OCI-M2 (cell line): Measurements from ENCODE around the gene PIK3IP1.

Experiments used
- DNase-seq: peaks from one replicate; lab custom pipeline; 2025; ENCODE audit not compliant: unreplicated experiment; lab: John Stamatoyannopoulos, UW

Gene PIK3IP1

DNA sequence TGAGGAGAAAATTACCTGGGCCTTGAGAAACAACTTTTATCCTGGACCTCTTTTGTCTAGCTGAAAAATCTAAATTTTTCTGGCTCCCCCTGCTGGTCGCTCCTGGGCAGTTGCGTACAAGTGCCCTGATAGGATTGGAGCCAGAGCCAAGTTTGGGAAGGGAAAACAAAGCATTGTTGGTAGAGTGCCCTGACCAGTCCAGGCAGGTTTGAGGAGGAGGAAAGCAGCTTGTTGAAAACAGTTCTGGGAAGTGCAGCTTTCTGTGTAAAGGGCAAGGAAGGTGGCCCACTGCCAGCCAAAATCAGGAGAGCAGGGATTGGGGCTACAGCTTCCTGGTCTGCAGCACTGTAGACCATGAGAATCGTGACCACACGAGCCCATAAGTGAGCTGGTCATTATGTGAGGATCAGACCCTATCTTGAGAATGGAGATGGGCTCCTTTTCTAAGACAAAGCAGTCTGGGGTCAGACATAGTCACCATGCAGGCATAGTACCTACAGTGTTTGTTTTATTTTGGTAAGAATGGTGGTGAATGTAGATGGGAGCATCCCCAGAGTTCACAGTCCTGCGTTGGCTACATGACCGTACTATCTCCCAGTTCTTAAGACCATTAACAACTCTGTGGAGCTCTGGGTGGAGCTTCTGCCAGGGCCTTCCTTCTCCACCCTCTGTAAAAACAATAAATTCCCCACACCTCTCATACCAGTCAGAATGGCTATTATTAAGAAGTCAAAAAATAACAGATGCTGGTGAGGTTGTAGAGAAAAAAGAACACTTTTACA is 21.3 kb upstream of the PIK3IP1 start:
- no peak for DNase-seq

DNA sequence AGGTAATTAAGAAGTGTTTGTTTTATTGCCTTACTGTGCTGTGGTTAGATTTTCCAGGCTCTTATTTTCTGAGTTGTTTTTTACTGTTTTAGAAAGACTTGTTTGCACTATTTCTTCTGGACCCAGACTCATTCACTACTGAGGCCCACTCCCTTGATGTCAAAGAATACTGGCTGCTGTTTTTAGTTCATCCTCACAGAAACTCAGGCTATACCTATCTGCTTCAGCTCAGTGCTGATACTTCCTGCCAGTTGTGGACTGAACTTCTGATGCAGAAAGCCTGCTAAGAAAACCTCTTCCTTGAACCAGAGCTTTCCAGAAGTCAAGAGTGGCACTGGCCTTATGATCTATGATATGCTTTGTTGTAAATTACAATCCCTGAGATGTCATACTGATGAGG is 15.9 kb upstream of the PIK3IP1 start:
- no peak for DNase-seq

DNA sequence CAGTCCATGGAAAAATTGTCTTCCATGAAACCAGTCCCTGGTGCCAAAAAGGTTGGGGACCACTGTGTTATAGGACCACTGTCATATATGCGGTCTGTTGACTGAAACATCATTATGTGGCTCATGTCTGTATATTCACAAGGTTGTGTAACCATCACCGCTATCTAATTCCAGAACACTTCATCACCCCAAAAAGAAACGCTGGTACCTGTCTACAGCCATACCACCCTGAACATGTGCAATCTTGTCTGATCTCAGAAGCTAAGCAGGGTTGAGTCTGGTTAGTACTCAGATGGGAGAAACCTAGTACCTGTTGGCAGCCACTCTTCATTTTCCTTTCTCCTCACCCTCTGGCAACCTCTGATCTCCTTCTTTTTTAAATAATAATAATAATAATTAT is 12.9 kb upstream of the PIK3IP1 start:
- DNase-seq = no peak

DNA sequence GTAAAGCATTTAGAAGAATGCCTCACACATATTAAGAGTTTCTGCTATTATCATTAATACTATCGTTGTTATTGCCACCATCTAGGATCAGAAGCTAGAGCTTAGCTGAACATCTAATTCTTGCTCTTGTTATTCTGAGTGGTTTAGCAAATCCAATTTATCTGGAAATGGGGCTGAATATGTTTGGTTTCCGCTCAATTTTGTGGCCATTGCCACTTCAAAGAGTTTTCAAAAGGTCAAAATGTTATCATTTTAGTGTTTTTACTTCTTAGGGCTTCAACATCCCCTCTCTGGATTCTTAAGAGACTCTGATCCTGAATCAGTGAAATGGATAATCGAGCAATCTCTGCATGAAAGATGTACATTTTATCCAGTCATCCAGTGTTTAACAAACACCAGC is 10.2 kb upstream of the PIK3IP1 start:
- DNase-seq = no peak

DNA sequence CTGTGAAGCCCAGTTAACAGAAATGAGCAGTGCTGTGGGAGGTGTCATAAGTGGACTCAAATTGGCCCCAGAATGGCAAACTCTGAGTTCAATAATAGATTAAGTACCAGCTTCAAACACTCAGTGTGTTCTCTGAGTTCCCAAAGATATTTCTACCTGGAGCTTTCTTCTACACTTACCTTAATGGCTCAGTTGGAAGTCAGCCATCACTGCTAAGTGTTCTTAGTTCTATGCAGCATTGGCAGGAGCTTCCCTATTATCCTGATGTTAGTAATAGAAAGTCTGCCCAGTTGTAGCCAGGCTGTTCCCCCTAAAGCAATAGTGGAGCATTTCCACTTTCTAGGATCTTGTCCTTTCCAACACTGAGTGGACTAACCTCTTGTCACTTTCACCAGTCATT is 9.7 kb upstream of the PIK3IP1 start:
- DNase-seq = no peak

DNA sequence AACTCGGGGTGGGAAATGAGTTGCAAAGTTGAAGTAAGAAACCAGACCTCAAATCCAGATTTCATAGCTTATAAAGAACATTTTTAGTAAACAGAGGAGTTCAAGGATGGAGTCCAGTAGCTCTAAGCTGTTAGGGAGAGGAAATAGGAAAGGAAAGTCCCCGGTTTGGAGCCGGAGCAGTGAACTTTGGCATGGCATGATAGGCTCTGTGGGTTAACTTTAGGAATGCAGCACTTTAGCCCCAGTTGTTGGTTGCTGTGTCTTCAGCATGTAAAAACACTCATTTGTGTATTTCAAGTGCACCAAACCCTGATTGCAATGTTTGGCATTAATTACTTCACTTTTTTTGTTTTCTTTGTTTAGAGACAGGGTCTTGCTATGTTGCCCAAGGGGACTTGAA is 8.6 kb upstream of the PIK3IP1 start:
- DNase-seq = no peak

DNA sequence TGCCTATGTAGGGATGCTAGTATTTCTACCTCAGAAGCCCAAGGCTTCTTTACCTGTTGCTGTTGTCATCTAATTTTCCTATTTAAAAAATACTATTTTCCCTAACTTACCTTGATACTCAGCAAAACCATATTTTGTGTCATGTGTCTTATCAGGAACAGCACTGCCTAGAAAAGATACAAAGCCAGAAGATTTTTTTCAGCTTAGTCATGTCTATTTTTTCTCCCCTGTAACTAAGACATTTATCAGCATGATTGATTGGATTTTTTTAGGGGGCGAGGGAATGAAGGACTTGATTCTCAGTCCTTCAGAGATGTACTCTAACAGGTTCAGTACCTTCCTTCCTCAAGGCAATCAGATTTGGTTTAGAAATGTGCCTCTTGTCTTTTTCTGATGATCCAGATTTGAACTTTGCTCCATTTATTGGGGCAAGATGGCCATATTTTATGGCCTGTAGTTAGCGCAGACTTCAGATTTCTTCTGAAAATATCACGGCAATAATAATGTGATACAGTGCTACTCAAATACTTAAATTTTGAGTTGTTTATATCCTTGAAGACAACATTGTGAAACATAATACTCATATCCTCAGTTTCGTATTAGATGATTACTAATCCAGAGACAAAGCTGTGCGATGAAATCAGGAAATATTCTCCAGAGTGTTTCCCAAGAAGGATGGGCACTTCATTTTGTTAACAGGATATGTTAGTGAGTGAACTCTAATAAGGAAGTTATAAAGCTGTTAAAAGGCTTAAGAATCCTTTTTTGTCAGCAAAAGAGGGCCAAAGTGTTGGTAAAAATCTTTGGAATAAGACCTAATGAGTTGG is 3.8 kb upstream of the PIK3IP1 start:
- DNase-seq = no peak

DNA sequence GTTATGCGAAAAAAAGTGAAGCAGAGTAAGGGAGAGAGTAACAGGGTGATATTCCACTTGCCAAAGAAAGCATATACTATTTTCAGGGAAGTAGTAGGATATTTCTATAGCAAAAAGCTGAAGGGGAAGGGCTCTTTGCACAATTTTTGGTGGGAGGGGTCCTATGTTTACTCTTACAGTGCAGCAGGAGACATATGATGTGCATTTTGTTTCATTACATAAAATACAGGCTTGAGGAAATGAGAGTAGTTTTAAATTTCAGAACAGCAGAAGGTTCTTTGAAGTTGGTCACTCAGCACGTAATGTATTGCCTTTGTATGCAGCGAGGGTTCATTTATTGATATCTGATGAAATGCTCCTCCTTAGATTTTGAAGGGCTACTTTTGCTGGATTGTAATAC is 3.1 kb upstream of the PIK3IP1 start:
- DNase-seq = no peak

DNA sequence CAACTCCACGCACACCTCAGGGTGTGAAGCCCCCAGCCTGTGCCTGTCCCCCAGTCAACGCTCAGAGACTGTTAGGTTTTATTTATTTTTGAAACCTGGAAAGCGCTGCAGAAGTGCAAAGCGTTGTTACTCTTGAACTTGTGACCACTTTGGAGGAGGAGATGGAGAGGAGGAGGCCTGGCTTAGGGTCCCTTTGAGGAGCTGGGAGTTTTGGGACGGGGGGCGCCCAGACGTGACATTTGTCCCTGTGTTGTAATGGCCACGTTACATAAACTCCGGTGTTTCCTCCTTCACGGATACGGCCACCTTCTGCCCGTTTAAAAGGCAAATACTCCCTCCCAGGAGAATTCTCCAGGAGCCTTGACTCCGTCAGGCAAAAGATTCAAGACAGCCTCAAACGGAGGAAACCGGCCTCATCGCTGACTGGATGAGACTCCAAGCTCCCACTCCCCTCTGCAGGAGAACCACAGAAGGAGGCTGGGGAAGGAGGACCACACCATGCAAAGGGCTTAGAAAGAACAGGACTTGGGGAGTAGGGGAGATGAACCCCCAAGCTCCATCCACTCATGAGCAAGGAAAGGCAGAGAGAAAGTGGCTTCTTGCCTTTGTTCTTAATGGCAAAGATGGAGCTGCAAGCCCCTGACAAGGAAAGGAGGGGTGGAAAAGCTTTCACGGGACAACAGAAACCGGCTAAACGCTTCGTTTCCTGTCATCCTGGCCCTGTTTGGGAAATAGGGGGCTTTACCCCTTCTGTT is 630 bp downstream of the PIK3IP1 start:
- no peak for DNase-seq

DNA sequence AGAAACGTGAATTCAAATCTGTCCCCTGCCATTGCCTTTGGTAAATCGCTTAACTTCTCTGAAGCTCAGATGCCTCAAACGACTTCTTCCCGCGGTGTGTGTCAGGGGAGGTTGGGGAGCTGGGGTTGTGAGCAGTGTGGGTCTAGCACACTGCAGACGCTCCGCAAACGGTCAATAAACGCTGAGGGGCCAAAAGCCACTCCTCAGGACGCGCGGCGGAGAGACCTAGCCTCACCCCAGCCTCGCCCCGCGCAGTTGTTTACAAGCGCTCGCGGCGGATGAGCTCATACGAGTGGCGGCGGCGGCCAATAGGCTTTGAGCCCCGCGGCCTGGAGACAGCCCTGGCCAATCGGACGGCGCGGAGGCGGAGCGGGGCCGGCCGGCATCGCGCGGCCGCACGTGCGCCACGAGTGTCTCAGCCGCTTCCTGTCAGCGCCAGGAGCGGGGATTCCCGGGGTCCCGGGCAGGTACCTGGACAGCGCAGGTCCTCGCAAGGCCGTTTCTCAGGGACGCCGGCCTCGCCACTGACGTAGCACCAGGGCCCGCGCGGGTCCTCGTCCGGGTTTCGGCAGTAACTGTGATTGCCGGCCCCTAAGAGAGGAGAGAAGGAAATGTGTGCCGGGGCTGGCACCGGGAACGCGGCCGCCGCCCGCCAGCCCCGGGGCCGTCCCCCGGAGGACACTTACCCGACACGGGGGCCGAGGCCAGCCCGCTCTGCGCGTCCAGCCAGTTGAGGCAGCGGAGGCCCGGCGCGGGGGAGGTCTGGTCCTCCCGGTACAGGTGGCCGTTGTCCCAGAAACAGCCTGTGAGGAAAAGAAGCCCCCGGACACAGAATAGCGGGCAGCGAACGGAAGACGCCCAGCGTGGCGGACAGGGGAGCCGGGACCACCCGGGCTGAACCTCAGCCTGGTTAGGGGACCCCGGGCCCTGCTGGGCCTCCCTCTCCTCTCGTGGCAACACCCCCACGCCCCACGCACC is 1.5 kb downstream of the PIK3IP1 start:
- DNase-seq = no peak

DNA sequence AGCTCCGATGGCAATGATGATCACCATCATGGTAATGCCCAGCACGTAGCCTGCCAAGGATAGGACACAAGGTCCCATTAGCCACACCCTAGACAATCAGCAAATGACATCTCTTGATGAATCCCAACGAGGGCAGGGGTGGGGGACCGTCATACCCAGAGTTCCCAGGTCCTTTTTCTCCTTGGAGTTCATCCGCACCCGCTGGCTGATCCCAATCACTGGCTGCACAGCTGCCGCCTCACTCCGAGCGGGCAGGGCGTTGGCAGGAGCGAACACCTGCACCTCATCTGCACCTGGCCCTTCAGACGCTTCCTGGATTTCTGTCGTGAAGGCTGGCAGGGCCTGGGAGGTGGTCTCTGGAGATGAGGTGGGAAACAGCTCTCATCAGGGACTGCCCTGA is 2.9 kb downstream of the PIK3IP1 start:
- DNase-seq = no peak

DNA sequence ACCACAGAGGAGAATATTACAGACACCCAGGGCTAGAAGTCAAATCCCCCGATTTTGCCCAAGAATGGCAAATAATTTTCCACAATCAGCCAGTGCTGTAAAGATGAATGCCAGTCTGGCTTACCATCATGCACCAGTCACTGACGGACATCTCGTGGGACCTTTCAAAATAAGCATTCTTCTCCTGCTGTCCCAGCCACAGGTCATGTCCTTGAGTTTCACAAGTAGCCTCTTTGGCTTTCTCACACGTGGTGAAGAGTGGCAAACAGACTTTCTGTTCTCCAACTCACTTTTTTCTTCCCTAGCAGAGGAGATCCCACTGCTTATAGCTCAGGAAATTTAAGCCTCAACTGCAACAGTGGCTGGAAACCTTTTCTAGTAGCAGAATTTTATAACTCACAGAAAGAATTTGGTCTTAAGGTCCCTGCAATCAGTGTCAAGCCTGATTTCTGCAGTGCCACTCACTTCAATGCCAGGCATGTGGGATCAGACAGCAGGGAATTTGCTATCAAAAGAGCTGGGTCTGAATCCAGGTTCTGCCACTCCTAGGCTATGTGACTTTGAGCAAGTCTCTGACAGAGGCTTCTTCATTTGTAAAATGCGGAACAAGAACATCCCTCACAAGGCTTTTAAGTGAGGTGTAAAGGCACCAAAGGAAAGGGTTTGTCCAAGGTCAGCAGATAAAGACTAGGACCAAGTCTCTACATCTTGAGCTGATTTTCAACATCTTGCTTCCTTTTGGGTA is 3.6 kb downstream of the PIK3IP1 start:
- DNase-seq = no peak

DNA sequence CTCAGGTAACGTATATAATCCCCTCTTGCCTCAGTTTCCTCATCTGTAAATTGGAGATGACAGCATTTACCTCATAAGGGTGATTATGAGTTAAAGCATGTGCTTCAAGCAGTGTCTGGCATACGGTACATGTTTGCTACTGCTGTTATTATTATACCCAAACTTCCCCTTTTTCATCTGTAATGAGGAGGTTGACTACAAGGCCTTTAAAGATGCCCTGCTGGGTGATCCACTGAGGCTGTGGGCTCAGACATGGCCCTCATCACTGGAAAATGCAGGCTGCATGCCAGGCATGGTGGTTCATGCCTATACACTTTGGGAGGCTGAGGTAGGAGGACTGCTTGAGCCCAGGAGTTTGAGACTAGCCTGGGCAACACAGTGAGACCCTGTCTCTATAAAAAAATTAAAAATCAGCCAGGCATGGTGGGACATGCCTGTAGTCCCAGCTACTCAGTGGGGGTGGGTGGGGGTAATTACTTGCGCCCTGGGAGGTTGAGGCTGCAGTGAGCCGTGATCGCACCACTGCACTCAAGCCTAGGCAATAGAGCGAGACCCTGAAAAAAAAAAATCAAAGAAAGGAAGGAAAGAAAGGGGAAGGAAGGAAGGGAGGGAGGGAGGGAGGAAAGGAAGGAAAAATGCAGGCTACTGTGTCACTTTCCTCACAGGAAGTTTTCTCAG is 4.3 kb downstream of the PIK3IP1 start:
- DNase-seq = no peak

DNA sequence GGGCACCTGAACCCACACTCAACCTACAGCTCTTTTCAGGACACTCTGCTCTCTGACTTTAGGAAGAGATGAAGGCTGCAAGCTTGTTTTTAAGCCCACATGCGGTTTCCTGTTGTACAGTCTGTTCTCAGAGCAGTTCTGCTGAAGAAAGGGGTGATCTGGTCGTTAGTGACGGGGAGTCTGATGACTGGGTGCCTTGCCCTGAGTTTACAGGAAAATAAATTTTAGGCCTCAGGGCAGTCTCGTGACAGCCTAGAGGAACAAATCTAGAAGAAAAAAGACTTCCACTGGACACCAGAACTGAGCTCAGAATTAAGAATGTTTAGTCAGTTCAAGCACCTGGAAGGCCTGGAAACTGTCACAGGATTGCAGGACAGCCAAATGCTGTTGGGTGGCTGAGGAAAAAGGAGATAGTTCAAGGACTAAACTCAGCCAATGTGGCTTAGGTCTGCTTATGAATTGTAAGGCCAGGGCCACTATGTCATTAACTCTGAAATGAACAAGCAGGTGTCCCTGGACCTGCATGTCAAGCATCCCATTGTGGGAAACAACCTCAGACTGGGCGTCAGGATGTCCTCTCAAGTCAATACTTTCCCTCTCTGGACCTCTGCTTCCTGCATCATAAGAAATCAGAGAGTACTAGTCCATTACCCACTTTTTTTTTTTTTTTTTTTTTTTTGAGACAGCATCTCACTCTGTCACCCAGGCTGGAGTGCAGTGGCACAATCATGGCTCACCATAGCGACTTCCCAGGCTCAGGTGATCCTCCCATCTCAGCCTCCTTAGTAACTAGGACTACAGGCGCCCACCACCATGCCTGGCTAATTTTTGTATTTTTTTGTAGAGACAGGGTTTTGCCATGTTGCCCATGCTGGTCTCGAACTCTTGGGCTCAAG is 5.7 kb downstream of the PIK3IP1 start:
- no peak for DNase-seq

DNA sequence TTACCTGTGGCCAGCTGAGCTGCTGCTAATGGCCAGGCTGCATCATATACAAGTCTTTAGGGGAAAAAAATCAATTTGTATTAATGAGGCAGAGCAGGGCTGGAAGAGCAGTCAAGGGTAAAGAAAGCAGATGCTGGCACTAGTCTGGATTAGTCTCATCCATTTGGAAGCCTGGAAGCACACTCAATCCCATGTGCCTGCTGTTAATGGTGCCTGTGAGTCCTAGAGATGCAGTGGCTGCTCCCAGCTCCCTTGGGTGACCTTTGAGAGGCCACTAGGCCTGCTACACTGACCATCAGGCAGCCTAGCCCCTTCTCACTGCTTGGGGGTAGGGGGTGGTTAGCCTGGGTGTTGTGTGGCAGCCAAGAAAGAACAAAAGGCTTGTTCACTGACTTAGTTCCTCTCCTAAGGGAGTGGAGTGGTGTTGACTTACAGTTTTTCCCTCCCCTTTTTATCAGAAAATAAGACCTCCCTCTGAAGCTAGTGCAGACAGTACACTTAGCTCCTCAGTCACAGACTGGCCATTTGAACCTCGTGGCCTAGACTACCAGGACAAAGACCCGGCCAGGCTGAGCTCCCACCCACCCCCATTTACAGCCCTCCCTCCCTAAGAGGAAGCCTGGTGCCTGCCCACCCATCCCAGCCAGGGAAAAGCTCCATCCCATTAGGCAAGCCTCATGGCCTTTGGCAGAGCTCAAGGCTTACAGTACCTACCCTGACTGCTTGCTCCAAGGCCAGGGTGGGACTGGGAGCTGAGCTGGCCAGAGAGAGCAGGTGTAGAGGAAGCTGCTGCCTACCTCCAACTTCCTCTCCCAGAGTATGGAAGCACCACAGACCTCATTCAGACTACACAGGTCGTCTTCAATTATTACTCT is 7.8 kb downstream of the PIK3IP1 start:
- DNase-seq = no peak

DNA sequence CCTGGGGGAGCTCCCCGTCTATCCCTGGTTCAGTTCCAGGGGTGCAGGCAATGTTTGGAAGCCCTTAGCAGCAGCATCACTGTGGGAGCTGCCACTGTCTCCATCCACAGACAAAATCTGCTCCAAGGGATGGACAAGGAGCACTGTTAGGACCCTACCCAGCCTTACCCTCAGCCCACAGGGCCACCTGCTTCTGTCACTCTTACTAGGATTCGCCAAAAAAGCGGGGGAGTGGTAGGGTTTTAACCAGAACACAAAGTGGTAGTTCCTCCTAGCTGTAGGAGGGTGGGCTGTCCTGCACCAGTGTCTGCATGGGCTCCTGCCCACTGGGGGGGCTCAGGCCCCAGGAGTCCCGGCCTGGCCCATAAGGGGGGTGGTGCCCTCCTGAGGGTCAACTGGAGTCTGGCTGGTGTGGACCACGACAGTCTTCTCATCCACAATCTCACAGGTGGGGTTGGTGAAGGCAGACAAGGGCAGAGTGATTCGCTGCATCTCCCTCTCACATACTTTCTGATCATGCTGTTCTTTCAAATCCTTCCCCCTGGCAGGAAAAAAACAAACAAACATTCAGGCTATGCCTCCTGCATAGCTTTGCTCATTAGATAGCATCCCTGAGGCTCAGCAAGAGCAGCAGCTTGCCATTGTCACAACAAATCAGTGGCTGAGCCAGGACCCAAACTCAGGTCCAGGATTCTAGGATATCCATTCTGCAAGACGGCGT is 9.4 kb downstream of the PIK3IP1 start:
- no peak for DNase-seq

DNA sequence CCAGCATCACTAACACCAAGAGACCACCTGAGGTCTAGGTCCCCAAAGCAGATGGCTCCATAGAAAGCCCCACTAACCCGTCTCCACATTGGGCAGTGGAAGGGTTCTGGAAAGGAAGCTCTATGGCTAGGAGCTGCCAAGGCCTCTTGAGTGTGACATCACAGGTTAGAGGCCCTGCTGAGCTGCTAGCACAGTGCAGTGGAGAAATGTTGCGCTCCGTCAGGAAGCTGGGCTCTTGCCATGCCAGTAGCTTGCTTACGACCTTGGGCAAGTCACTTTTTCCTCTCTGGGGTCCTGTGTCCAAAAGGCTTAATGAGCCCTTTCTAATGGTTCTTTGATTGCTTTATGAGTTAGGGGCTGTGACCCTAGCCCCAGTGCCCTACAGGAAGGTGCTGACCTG is 10.6 kb downstream of the PIK3IP1 start:
- no peak for DNase-seq
